Measurements from ENCODE around the gene FAM3D. TPM values are rescaled to one million over a fixed set of nuclear protein-coding genes. Genes with fewer than 3 reads are reported as not detected.
A peak's percentile ranks its signal among the peaks of the same experiment; 100 is the strongest.

FAM3D gene
- total RNA-seq, 4 donors from 2014 or later, result 243 to 431 (median 364) TPM

DNA sequence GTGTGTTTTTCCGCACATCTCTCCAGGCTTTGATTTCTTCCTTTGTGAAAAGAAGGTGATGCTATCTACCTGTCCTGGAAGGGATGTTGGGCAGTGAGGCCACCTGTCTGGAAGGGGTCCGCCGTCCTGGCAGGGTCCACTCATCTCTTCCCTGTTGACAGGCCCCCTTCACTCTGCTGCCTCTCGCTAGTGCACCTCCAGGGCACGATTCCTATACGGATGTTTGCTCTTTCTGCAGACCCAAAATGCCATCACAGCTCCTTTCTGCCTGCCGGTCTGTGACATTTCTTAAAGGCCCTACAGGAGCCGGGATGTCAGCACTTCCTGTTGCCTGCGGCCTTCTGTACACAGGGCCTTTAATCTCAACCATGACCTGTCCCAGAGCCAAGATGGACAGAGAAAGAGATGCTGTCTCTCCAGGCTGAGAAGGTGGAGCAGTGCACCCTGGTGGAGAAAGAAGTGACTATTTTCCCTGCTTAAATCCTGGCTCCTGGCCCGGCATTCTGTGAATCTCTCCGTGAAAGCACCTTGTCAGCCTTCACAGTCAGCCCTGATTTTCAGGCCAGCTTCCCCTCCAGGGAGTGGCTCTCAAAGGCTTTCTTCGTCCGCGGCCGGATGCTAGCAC lies 7.4 kb downstream of the FAM3D start:
- H3K4me1 ChIP-seq, result peaks cover 0 to 50% (median 23%) of the 10 kb centered on the region in 4 donors
- no peak overlapping the region for H3K4me3 ChIP-seq
- in situ Hi-C loops (cut with MboI; ENCODE audit: low pct_ligation_motif_present in 1 of 4, low pct_unique_long_range_greater_than_20kb in 1 of 4, low sequenced_read_pairs in 3 of 4) (no loop called here), intact Hi-C loops (cut with DNase I; ENCODE audit: low total_unique reads) (no loop called here)
- peak overlapping the region; percentile 32 to 74 (median 52) for H3K27ac ChIP-seq
- no peaks in the 10 kb centered on the region for H3K9me3 ChIP-seq
- 58 to 97% methylated on average over 6 to 15 of the region's 15 CpGs for WGBS, 2 donors (ENCODE audit: low coverage in 1 of 2)
- peak; percentile 54 for DNase-seq
- H3K27me3 ChIP-seq, result no peaks in the 10 kb centered on the region
- TF ChIP-seq POLR2A (IDR thresholded peaks at IDR 0.05) (no peak), EP300 (IDR thresholded peaks at IDR 0.05; ENCODE audit: low read depth) (no peak), POLR2AphosphoS5 (IDR thresholded peaks at IDR 0.05) (peak in 1 of 3 donors; percentile 27)
- TF ChIP-seq, protein P1, sequence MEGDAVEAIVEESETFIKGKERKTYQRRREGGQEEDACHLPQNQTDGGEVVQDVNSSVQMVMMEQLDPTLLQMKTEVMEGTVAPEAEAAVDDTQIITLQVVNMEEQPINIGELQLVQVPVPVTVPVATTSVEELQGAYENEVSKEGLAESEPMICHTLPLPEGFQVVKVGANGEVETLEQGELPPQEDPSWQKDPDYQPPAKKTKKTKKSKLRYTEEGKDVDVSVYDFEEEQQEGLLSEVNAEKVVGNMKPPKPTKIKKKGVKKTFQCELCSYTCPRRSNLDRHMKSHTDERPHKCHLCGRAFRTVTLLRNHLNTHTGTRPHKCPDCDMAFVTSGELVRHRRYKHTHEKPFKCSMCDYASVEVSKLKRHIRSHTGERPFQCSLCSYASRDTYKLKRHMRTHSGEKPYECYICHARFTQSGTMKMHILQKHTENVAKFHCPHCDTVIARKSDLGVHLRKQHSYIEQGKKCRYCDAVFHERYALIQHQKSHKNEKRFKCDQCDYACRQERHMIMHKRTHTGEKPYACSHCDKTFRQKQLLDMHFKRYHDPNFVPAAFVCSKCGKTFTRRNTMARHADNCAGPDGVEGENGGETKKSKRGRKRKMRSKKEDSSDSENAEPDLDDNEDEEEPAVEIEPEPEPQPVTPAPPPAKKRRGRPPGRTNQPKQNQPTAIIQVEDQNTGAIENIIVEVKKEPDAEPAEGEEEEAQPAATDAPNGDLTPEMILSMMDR (IDR thresholded peaks at IDR 0.05), result peak in 4 of 5 experiments; percentile 15 to 51 (median 40)
- no peaks in the 10 kb centered on the region for H3K36me3 ChIP-seq

DNA sequence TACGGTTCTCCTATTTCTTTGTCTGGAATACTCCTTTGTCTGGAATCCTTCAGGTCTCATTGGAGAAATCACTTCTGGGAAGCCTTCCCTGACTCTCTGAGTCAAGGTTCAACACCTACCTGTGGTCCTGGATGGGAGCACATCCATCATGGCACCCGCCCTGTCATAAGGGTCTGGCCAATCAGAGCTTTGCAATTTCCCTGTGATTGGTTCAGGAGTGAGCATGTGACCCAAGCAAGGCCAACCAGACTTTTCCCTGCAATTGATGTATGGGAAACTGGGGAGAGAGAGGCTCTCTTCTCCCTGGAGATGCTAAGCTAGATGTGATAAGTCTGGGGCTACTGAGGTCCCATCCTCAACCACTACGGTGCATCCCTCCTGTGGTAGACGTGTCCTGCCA lies 8.1 kb downstream of the FAM3D start:
- in situ Hi-C loops (cut with MboI; ENCODE audit: low pct_ligation_motif_present in 1 of 4, low pct_unique_long_range_greater_than_20kb in 1 of 4, low sequenced_read_pairs in 3 of 4), result no loop called here
- peak; percentile 14 for DNase-seq
- WGBS, 2 donors (ENCODE audit: low coverage in 1 of 2), result 80 to 85% methylated on average over 1 to 4 of the region's 4 CpGs

DNA sequence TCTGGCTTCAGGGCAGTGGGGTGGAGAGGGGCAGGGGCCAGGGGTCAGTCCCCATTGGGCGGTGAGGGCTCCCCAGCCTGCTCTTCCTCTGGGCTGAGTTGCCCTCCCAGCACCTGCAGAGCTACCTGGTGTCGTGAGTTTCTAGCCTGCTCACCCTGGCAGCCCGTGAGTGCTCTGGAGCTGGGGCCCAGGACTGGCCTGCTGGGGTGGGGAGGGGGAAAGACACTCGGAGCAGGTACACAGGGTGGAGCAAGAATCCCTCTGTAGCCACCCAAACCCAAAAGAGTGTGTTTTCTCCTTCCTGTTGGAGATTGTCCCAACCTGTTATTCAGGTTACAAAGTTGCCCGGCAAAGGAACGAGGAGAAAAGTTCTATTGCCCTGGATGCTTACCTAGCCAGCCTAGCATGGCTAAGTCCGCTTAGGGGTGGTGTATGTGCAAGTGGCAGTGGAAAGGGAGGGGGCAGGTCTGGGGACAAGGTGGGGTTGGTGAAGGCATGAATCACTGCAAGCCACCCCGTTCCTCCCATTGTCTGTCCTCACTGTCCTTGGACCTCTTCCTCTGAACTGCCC lies 8.9 kb downstream of the FAM3D start:
- intact Hi-C loops (cut with DNase I; ENCODE audit: low total_unique reads) (no loop called here), in situ Hi-C loops (cut with MboI; ENCODE audit: low pct_ligation_motif_present in 1 of 4, low pct_unique_long_range_greater_than_20kb in 1 of 4, low sequenced_read_pairs in 3 of 4) (no loop called here)
- H3K27ac ChIP-seq, result peak overlapping the region; percentile 56 to 74 (median 62)
- TF ChIP-seq EP300 (IDR thresholded peaks at IDR 0.05; ENCODE audit: low read depth) (no peak), POLR2AphosphoS5 (IDR thresholded peaks at IDR 0.05) (peak in 2 of 3 donors; percentile 29 to 47), POLR2A (IDR thresholded peaks at IDR 0.05) (peak; percentile 19)
- TF ChIP-seq, protein P1 (IDR thresholded peaks at IDR 0.05), result no peak
- H3K4me3 ChIP-seq, result no peak overlapping the region
- peak; percentile 71 for DNase-seq
- H3K9me3 ChIP-seq, result no peaks in the 10 kb centered on the region
- WGBS, 2 donors (ENCODE audit: low coverage in 1 of 2), result 33 to 49% methylated on average over 1 to 8 of the region's 8 CpGs
- peaks cover 0 to 37% (median 23%) of the 10 kb centered on the region in 4 donors for H3K4me1 ChIP-seq
- H3K36me3 ChIP-seq, result no peaks in the 10 kb centered on the region
- no peaks in the 10 kb centered on the region for H3K27me3 ChIP-seq

More for the DNA sequence above, 8.1 kb downstream of the FAM3D start:
- no peaks in the 10 kb centered on the region for H3K27me3 ChIP-seq
- peaks cover 0 to 46% (median 23%) of the 10 kb centered on the region in 4 donors for H3K4me1 ChIP-seq
- H3K27ac ChIP-seq, result peak overlapping the region; percentile 56 to 74 (median 62)
- intact Hi-C loops (cut with DNase I; ENCODE audit: low total_unique reads), result no loop called here
- H3K9me3 ChIP-seq, result no peaks in the 10 kb centered on the region
- H3K36me3 ChIP-seq, result no peaks in the 10 kb centered on the region
- H3K4me3 ChIP-seq, result no peak overlapping the region
- TF ChIP-seq POLR2A (IDR thresholded peaks at IDR 0.05) (no peak), POLR2AphosphoS5 (IDR thresholded peaks at IDR 0.05) (no peak), EP300 (IDR thresholded peaks at IDR 0.05; ENCODE audit: low read depth) (no peak)
- TF ChIP-seq, protein P1 (IDR thresholded peaks at IDR 0.05), result no peak

DNA sequence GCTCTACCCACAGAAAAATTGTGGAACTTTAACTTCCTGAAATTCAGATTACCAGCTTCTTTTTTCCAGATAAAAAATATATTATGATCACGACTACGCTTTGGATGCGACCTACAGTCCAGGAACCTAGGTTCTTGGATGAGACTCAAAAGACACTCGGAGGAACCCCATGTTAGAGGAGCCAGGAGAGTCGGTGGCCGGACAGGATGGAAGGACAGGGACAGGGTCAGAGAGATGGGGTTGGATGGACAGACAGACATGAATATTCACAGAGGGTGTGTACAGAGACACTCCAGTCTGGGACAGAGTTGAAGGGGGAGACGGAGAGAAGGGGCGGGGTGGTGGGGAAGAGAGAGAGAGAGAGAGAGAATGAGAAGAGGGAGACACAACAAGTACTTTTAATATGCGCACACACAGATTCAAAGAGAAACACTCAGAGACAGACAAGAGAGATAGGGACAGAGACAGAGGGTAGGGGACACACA lies 9.5 kb downstream of the FAM3D start:
- Histone ChIP-seq H3K36me3 (no peaks in the 10 kb centered on the region), H3K27ac (peak overlapping the region; percentile 49 to 74 (median 62)), H3K27me3 (no peaks in the 10 kb centered on the region), H3K9me3 (no peaks in the 10 kb centered on the region), H3K4me1 (peaks cover 0 to 33% (median 23%) of the 10 kb centered on the region in 4 donors), H3K4me3 (no peak overlapping the region)
- 50 to 51% methylated on average over 9 of the region's 9 CpGs for WGBS, 2 donors (ENCODE audit: low coverage in 1 of 2)
- intact Hi-C loops (cut with DNase I; ENCODE audit: low total_unique reads), result no loop called here
- in situ Hi-C loops (cut with MboI; ENCODE audit: low pct_ligation_motif_present in 1 of 4, low pct_unique_long_range_greater_than_20kb in 1 of 4, low sequenced_read_pairs in 3 of 4), result no loop called here
- no peak for DNase-seq
- TF ChIP-seq EP300 (IDR thresholded peaks at IDR 0.05; ENCODE audit: low read depth) (no peak), POLR2A (IDR thresholded peaks at IDR 0.05) (no peak)
- TF ChIP-seq, protein P1 (IDR thresholded peaks at IDR 0.05), result no peak
